ENCODE results near the gene PLCH1.

DNA sequence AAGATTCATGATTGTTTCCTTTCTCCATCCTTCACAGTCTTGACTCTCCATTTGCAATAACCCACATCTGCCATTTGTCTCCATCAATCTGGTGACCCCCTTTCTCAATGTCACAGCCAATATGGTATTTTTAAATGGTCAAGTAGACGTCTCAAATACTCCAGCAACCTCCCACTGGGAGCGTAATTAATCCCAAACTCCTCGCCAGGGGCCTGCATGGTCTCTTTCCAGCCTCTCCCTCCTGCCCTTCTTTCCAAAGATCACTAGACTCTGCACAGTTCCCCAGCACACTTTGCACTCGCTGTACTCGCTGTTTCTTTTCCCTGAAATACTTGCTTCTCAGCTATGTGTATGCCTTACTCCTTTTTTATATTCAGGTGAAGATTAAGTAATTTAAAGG, 115.3 kb downstream of the PLCH1 start:
- TF ChIP-seq, protein P1, sequence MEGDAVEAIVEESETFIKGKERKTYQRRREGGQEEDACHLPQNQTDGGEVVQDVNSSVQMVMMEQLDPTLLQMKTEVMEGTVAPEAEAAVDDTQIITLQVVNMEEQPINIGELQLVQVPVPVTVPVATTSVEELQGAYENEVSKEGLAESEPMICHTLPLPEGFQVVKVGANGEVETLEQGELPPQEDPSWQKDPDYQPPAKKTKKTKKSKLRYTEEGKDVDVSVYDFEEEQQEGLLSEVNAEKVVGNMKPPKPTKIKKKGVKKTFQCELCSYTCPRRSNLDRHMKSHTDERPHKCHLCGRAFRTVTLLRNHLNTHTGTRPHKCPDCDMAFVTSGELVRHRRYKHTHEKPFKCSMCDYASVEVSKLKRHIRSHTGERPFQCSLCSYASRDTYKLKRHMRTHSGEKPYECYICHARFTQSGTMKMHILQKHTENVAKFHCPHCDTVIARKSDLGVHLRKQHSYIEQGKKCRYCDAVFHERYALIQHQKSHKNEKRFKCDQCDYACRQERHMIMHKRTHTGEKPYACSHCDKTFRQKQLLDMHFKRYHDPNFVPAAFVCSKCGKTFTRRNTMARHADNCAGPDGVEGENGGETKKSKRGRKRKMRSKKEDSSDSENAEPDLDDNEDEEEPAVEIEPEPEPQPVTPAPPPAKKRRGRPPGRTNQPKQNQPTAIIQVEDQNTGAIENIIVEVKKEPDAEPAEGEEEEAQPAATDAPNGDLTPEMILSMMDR (IDR thresholded peaks at IDR 0.05), result no peak
- TF ChIP-seq POLR2A (IDR thresholded peaks at IDR 0.05), result no peak
